Measurements from ENCODE around the gene NPRL2.

DNA sequence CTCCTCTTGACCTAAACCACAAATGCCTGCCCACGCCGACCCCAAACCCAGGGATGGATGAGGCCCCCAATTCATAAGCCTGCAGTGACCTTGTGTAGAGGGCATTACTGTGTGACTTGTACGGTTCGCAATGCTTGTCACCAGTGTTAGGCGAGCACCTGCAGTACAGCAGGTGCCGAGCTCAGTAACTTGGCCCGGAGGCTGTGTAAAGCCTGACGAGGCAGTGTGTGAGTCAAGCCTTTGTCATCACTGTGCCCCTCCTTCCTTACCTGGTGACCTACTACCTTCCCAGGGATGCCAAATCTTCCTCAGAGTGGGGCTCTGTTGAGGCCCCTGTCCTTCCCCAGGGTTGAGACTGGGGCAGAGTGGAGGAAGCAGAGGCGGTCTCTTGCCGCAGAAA is 45.9 kb upstream of the NPRL2 start:
- TF ChIP-seq EZH2 (IDR thresholded peaks at IDR 0.05; ENCODE audit: insufficient read depth, poor library complexity, severe bottlenecking) (no peak), EZH2phosphoT487 (IDR thresholded peaks at IDR 0.05; ENCODE audit: insufficient read depth, low read depth) (no peak)
